ENCODE results near the gene NKIRAS2. TPM values are rescaled to one million over a fixed set of nuclear protein-coding genes. Genes with fewer than 3 reads are reported as not detected.

The NKIRAS2 gene
- polyA plus RNA-seq, 1 of the 3 experiments (the other 2 are of a cell fraction) = 91.8 TPM

GRCh38 chr17:41982026-41982760 is 37.7 kb upstream of the NKIRAS2 start:
- Histone ChIP-seq H3K9me3 (no peaks in the 10 kb centered on the region), H3K27ac (ENCODE audit: low read depth in 2 of 2, low read length in 1 of 2) (peak overlapping the region in 1 of 2 experiments; percentile 4; a peak in 1 of 4 replicates), H3K36me3 (replicated peaks in 1 of 2; ENCODE audit: control insufficient read depth in 1 of 2, insufficient read depth in 2 of 2, low read length in 1 of 2) (peaks cover 55 to 68% of the 10 kb centered on the region in 2 experiments), H3K4me3 (ENCODE audit: low read depth in 2 of 2, low read length in 1 of 2) (no peak overlapping the region), H3K4me2 (no peak overlapping the region), H2AFZ (ENCODE audit: low read depth) (no peak overlapping the region), H3K9ac (no peak overlapping the region), H3K9me2 (no peaks in the 10 kb centered on the region), H3K79me2 (ENCODE audit: insufficient read depth) (peaks cover 7% of the 10 kb centered on the region; the same call in 1 of the 2 replicates), H3K27me3 (ENCODE audit: insufficient read depth) (no peaks in the 10 kb centered on the region), H4K20me1 (ENCODE audit: insufficient read depth) (no peaks in the 10 kb centered on the region), H3K4me1 (ENCODE audit: control insufficient read depth in 1 of 2, insufficient read depth in 2 of 2, low read depth in 1 of 2, low read length in 1 of 2) (no peaks in the 10 kb centered on the region), H3F3A (replicated peaks; ENCODE audit: insufficient read depth) (peaks cover 2% of the 10 kb centered on the region)
- ChIA-PET CTCF (interaction anchor here (0.6 to 1.6 kb wide), 4 partner anchors 9 to 64 kb away, joined by 3 to 5 read pairs (median 3); no protein-coding TSS in a partner anchor), POLR2A (interaction anchor here (1.4 kb wide), 1 partner anchor 10 kb away, joined by 3 read pairs; no protein-coding TSS in a partner anchor)
- WGBS (ENCODE audit: low lambda C conversion rate) = 84% methylated on average over 14 of the region's 14 CpGs
- TF ChIP-seq MXI1 (IDR thresholded peaks at IDR 0.05; ENCODE audit: low read depth, low read length) (no peak), JUND (IDR thresholded peaks at IDR 0.05) (peak; percentile 34; the same call in 1 of the 2 replicates), EZH2phosphoT487 (IDR thresholded peaks at IDR 0.05; ENCODE audit: borderline replicate concordance, low read depth) (no peak), NRF1 (IDR thresholded peaks at IDR 0.05; ENCODE audit: low read depth, low read length) (no peak), TEAD4 (IDR thresholded peaks at IDR 0.05; ENCODE audit: borderline replicate concordance, insufficient read depth) (no peak), FOSL2 (IDR thresholded peaks at IDR 0.05; ENCODE audit: borderline replicate concordance, low read depth) (peak; percentile 29; the same call in 1 of the 2 replicates), FOXM1 (IDR thresholded peaks at IDR 0.05; ENCODE audit: low read depth) (no peak), IRF3 (IDR thresholded peaks at IDR 0.05; ENCODE audit: low read depth, low read length) (no peak)
- DNase-seq = no peak

GRCh38 chr17:41984454-41984853 is 35.4 kb upstream of the NKIRAS2 start:
- H2AFZ ChIP-seq (ENCODE audit: low read depth) = no peak overlapping the region
- 98% methylated on average over 8 of the region's 8 CpGs for WGBS (ENCODE audit: low lambda C conversion rate)
- H3K36me3 ChIP-seq (replicated peaks in 1 of 2; ENCODE audit: control insufficient read depth in 1 of 2, insufficient read depth in 2 of 2, low read length in 1 of 2) = peaks cover 68 to 79% of the 10 kb centered on the region in 2 experiments
- POLR2A ChIA-PET = no interaction called here
- H3K9me3 ChIP-seq = no peaks in the 10 kb centered on the region
- no peaks in the 10 kb centered on the region for H3K4me1 ChIP-seq (ENCODE audit: control insufficient read depth in 1 of 2, insufficient read depth in 2 of 2, low read depth in 1 of 2, low read length in 1 of 2)
- no peaks in the 10 kb centered on the region for H4K20me1 ChIP-seq (ENCODE audit: insufficient read depth)
- no peak overlapping the region for H3K9ac ChIP-seq
- H3K9me2 ChIP-seq = no peaks in the 10 kb centered on the region
- DNase-seq = no peak
- peaks cover 6% of the 10 kb centered on the region for H3F3A ChIP-seq (replicated peaks; ENCODE audit: insufficient read depth)
- H3K79me2 ChIP-seq (ENCODE audit: insufficient read depth) = peaks cover 7% of the 10 kb centered on the region; the same call in 1 of the 2 replicates
- H3K27me3 ChIP-seq (ENCODE audit: insufficient read depth) = no peaks in the 10 kb centered on the region
- H3K27ac ChIP-seq (ENCODE audit: low read depth in 2 of 2, low read length in 1 of 2) = no peak overlapping the region
- CTCF ChIA-PET = interaction anchor here (0.7 to 1.3 kb wide), 3 partner anchors 16 to 25 kb away, joined by 3 to 4 read pairs (median 3); no protein-coding TSS in a partner anchor
- no peak overlapping the region for H3K4me2 ChIP-seq
- no peak overlapping the region for H3K4me3 ChIP-seq (ENCODE audit: low read depth in 2 of 2, low read length in 1 of 2)
- TF ChIP-seq MAX (IDR thresholded peaks at IDR 0.05; ENCODE audit: low read depth) = no peak
- TF ChIP-seq CTCF (IDR thresholded peaks at IDR 0.05) = no peak
- no peak for TF ChIP-seq NRF1 (IDR thresholded peaks at IDR 0.05; ENCODE audit: low read depth, low read length)
- TF ChIP-seq FOXJ3 (CRISPR knock-in tag; IDR thresholded peaks at IDR 0.05) = no peak
- no peak for TF ChIP-seq USF1 (IDR thresholded peaks at IDR 0.05; ENCODE audit: borderline replicate concordance, low read depth)
- TF ChIP-seq PBX3 (IDR thresholded peaks at IDR 0.05) = no peak
- TF ChIP-seq SIN3A (IDR thresholded peaks at IDR 0.05; ENCODE audit: borderline replicate concordance, low read depth, low read length) = no peak
- TF ChIP-seq IRF3 (IDR thresholded peaks at IDR 0.05; ENCODE audit: low read depth, low read length) = no peak
- TF ChIP-seq MEF2A (IDR thresholded peaks at IDR 0.05; ENCODE audit: borderline replicate concordance, low read depth) = no peak
- no peak for TF ChIP-seq RFX5 (IDR thresholded peaks at IDR 0.05; ENCODE audit: low read length)
- no peak for TF ChIP-seq USF2 (IDR thresholded peaks at IDR 0.05; ENCODE audit: borderline replicate concordance, low read depth, low read length)
- TF ChIP-seq FOXM1 (IDR thresholded peaks at IDR 0.05; ENCODE audit: low read depth) = no peak
- no peak for TF ChIP-seq FOSL2 (IDR thresholded peaks at IDR 0.05; ENCODE audit: borderline replicate concordance, low read depth)
- no peak for TF ChIP-seq JUND (IDR thresholded peaks at IDR 0.05)

Measured in SK-N-SH (cell line).